IPS-18a (cell line): Measurements from ENCODE around the gene TADA2B.

Source experiments
- H3K27ac ChIP-seq: one replicate; pipeline ENCODE4 v1.5.1; 2013; ENCODE audit warnings: low read length
- H3K27me3 ChIP-seq: one replicate; pipeline ENCODE4 v1.6.1; 2013; ENCODE audit warnings: mild to moderate bottlenecking, low read length; ENCODE audit not compliant: control insufficient read depth, insufficient read depth
- H3K36me3 ChIP-seq: one replicate; pipeline ENCODE4 v1.6.1; 2013; ENCODE audit warnings: low read depth, low read length; ENCODE audit not compliant: control insufficient read depth
- H3K4me1 ChIP-seq: one replicate; pipeline ENCODE4 v1.6.1; 2013; ENCODE audit warnings: low read depth, low read length; ENCODE audit not compliant: control insufficient read depth
- H3K4me3 ChIP-seq: one replicate; pipeline ENCODE4 v1.5.1; 2013; ENCODE audit warnings: low read length
- H3K9ac ChIP-seq: one replicate; pipeline ENCODE4 v1.6.1; 2013; ENCODE audit warnings: mild to moderate bottlenecking, low read length, moderate library complexity
- H3K9me3 ChIP-seq: one replicate; pipeline ENCODE4 v1.6.1; 2013; ENCODE audit warnings: low read depth, low read length; ENCODE audit not compliant: control insufficient read depth

The TADA2B gene

DNA sequence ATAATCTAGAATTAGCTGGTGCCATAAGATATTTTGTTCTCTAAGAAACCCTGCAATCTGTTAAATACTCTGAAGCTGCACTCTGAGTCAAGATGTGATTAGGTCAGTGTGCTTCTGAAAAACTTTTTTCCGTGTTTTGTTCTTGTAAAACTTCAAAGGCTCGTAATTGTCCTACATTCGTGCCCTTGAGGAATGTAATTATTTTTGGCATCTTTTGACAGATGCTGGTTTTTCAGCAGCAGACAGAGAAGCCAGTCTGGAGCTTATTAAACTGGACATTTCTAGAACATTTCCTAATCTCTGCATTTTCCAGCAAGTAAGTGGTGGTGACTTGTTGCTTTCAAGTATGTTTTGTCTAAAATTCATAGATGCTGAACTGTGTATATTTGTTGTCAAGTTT is 36.8 kb upstream of the TADA2B start:
- peaks cover 16% of the 10 kb centered on the region for H3K4me1 ChIP-seq
- H3K9ac ChIP-seq = no peak overlapping the region
- peaks cover 52% of the 10 kb centered on the region for H3K36me3 ChIP-seq
- no peaks in the 10 kb centered on the region for H3K9me3 ChIP-seq
- H3K27ac ChIP-seq = no peak overlapping the region
- no peak overlapping the region for H3K4me3 ChIP-seq
- H3K27me3 ChIP-seq = no peaks in the 10 kb centered on the region

DNA sequence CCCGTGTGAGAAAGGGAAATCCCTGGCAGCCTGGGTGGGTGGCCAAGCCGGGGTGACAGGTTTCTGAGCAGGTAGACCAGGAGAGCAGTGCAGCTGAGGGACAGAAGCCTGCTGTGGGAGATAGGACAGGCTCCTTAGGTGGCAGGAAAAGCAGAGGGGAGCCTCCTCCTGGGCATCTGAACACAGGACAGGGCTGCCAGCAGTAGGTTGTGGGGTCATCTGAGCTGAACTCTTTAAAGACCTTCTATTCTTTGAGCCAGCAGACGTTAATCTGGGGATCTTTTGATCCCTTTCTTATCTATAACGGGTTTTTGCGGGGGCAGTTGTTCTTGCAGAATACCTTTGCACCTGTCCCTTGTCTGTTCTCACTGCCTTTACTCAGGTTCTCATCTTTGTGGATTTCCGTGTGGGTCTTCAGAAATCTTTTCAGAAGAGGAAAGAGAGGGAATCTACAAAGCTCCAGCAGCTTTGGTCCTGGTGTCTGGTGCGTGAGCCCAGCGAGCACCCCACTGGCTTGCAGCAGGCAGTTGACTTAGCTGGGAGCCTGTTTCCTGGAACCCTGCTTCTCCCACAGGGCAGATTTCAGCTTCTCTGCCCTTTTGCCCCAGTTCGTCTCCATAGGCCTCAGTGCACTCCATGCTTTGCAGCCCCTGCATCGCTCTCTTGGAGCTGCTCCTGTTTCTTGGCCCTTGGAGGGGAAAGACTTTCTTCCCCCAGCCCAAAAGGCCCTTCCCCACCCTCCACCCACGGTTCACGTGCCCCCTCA is 35.8 kb upstream of the TADA2B start:
- Histone ChIP-seq H3K27me3 (no peaks in the 10 kb centered on the region), H3K4me1 (peaks cover 16% of the 10 kb centered on the region), H3K27ac (no peak overlapping the region), H3K4me3 (no peak overlapping the region), H3K36me3 (peaks cover 44% of the 10 kb centered on the region), H3K9me3 (no peaks in the 10 kb centered on the region), H3K9ac (no peak overlapping the region)

DNA sequence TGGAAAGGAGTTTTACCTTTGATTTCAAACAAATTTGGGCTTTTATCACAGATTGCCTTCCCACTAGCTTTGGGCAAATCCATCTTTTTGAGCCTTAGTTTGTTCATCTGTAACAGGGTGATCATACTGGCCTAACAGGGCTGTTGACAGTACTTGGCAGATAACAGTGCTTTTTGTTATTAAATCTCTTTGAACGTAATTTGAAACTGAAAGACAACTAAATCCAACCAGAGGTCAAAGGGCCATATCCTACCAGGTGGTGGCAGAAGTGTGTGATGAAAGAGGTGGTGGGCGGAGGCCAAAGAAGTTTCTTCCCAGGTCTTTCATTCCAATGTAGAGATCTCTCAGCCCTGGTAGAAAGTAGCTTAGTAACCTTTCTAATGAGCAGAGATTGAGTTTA is 35.2 kb upstream of the TADA2B start:
- Histone ChIP-seq H3K9ac (no peak overlapping the region), H3K9me3 (no peaks in the 10 kb centered on the region), H3K27ac (no peak overlapping the region), H3K27me3 (no peaks in the 10 kb centered on the region), H3K4me1 (peaks cover 16% of the 10 kb centered on the region), H3K4me3 (no peak overlapping the region), H3K36me3 (peaks cover 44% of the 10 kb centered on the region)

DNA sequence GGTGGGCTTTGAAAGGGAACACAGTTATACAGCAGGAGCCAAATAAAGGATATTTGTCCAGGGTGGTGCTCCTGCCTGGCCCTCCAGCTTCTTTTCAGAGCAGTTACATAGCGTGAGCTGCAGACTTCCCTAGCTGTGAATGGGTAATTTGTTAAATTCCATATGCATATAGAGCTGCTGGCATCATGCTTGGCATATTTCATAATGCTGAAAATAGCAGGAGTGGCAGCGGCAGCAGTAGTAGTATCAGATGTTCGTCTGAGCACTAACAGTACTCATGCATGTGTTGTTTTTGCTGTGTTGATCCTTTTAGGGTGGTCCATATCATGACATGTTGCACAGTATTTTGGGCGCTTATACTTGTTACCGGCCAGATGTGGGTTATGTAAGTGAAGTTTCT is 33.6 kb upstream of the TADA2B start:
- peaks cover 16% of the 10 kb centered on the region for H3K4me1 ChIP-seq
- H3K27ac ChIP-seq = no peak overlapping the region
- H3K27me3 ChIP-seq = no peaks in the 10 kb centered on the region
- no peak overlapping the region for H3K9ac ChIP-seq
- peaks cover 44% of the 10 kb centered on the region for H3K36me3 ChIP-seq
- no peaks in the 10 kb centered on the region for H3K9me3 ChIP-seq
- H3K4me3 ChIP-seq = no peak overlapping the region

DNA sequence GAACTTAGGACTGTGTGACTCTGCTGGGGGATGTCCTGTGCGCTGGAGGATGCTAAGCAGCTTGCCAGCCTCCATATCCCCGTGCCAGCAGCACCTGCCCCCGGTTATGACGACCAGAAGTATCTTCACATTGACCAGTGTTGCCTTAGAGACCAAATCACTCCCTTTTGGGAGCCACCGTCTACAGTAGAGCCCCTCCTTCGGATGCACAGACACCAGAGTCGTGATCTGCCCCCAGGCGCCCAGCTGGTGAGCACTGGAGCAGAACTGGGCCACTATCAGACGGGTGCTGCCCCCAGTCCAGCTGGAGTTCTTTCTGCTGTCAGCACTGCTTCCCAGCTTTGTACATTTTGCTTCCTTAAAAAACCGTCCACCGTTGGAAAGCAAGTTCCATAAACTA is 30.0 kb upstream of the TADA2B start:
- Histone ChIP-seq H3K36me3 (peaks cover 75% of the 10 kb centered on the region), H3K4me1 (no peaks in the 10 kb centered on the region)

DNA sequence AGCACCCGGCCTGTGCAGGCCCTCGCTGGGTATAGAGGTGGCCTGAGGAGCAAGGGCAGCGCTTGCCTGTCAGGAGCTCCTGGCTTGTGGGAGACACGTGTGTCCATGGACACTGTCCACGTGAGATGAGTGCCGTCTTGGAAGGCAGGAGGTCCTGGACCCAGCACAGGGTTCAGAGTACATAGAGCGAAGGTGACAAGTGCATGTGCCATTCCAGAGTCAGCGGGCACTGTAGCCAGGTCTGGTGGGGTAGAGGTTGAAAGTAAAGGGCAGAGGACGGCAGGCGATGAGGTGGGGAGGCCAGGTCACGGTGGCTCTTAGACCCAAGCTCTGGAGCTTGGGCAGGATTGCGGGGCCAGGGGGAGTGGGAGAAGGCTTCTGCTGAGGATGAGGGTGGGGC is 28.4 kb upstream of the TADA2B start:
- no peaks in the 10 kb centered on the region for H3K4me1 ChIP-seq
- H3K36me3 ChIP-seq = peaks cover 63% of the 10 kb centered on the region
- H3K9me3 ChIP-seq = no peaks in the 10 kb centered on the region
- no peaks in the 10 kb centered on the region for H3K27me3 ChIP-seq
- H3K9ac ChIP-seq = no peak overlapping the region
- H3K4me3 ChIP-seq = no peak overlapping the region
- no peak overlapping the region for H3K27ac ChIP-seq

More for the DNA sequence above, 30.0 kb upstream of the TADA2B start:
- no peak overlapping the region for H3K9ac ChIP-seq
- H3K9me3 ChIP-seq = no peaks in the 10 kb centered on the region
- no peak overlapping the region for H3K4me3 ChIP-seq
- H3K27ac ChIP-seq = no peak overlapping the region
- no peaks in the 10 kb centered on the region for H3K27me3 ChIP-seq

DNA sequence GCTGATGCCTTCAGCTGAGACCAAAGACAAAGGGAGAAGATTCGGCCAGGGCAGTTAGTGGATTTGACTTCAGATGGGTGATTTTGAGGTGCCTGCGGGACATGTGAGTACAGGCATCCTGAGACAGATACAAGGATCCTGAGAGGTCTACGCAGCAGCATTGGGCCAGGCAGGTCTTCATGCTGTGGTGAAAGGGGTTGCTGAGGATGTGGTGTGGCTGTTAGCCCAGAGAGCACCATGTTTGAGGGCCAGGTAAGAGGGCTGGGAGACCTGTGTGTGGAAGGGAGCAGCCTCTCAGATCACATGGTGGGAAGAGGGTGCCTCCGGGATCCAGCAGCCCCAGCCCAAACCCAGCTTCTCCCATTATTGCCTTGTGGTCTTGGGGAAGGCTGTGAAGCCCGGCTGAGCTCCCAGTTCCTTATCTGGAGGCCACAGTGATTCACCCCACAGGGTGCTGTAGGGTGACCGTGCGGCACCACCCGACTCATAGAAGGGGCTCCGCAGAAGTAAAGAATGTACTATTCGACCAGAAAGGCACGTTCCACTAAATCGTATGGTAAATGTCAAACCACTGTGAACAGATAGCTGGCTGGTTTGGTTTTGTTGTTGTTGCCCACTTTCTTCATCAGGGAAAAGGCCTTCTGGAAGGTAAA is 27.7 kb upstream of the TADA2B start:
- Histone ChIP-seq H3K4me1 (no peaks in the 10 kb centered on the region), H3K27me3 (no peaks in the 10 kb centered on the region), H3K36me3 (peaks cover 58% of the 10 kb centered on the region), H3K27ac (no peak overlapping the region), H3K9me3 (no peaks in the 10 kb centered on the region), H3K4me3 (no peak overlapping the region), H3K9ac (no peak overlapping the region)

DNA sequence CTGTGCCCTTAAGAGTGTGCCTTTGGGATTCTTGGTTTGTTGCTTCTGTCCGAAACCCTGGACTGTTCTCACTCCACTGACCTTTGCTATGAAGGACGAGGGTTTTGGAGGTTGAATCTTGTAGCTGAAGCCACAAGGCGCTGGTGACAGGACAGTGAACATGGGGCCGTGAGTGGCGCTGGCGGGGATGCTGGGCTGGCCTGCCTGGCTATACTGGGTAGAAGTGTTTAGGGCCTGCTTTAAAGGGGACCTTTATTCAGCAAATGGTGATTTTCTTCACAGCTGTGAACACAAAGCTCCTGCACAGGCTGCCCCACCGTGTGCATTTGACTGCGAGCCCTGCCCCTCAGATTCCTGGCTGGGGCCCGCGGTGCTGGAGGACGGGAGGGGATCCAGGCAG is 27.1 kb upstream of the TADA2B start:
- Histone ChIP-seq H3K27ac (no peak overlapping the region), H3K4me3 (no peak overlapping the region), H3K4me1 (no peaks in the 10 kb centered on the region), H3K27me3 (no peaks in the 10 kb centered on the region), H3K9me3 (no peaks in the 10 kb centered on the region), H3K9ac (no peak overlapping the region), H3K36me3 (peaks cover 57% of the 10 kb centered on the region)

DNA sequence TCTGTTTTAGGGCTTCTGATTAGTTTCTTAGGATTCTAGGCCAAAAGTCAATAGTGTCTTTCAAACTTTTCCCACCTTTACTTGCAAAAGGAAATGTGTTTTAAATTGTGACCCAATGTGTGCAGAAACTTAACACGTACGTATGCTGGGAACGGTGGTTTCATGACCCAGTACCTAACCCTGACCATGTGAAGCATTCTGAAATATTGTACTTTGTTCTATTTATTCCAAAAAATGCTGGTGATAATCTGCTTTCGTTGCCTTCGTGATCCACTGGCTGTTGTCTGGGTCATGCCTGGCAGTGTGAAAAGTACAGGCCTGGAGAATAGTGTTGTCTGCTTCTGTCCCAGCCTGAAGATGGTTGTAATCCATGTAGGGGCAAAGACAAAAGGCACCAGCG is 26.7 kb upstream of the TADA2B start:
- Histone ChIP-seq H3K36me3 (peaks cover 57% of the 10 kb centered on the region), H3K4me3 (no peak overlapping the region), H3K9ac (no peak overlapping the region), H3K27me3 (no peaks in the 10 kb centered on the region), H3K4me1 (no peaks in the 10 kb centered on the region), H3K27ac (no peak overlapping the region), H3K9me3 (no peaks in the 10 kb centered on the region)

DNA sequence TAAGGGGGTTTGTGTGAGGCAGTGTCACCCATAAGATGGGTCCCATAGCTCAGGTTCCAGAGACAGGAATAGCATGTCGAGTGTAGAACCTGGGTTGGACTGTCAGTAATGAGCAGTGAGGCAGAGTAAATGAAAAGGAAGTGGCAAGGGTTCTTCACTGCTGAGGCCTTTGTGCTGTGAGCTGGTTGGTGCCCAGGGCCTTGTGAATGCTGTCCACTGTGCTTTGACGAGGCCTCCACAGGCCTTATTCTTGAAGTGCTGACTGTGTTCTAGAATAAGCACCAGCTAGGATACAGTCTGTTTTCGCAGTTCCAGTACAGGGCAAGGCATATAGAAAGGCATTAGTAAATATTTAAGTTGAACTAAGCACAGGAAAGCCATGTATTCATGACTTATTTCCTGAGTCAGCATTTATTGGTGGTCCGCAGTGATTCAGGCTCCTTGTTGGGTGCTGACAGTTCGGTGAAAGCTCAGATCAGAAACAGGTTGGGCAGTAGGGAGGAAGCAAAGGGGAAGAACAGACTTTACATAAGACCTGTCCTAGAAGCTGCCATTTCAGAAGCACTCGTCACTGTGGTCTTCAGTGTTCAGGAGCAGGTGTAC is 25.6 kb upstream of the TADA2B start:
- Histone ChIP-seq H3K4me1 (no peaks in the 10 kb centered on the region), H3K4me3 (no peak overlapping the region), H3K9me3 (no peaks in the 10 kb centered on the region), H3K36me3 (peaks cover 53% of the 10 kb centered on the region), H3K27ac (no peak overlapping the region), H3K27me3 (no peaks in the 10 kb centered on the region), H3K9ac (no peak overlapping the region)

DNA sequence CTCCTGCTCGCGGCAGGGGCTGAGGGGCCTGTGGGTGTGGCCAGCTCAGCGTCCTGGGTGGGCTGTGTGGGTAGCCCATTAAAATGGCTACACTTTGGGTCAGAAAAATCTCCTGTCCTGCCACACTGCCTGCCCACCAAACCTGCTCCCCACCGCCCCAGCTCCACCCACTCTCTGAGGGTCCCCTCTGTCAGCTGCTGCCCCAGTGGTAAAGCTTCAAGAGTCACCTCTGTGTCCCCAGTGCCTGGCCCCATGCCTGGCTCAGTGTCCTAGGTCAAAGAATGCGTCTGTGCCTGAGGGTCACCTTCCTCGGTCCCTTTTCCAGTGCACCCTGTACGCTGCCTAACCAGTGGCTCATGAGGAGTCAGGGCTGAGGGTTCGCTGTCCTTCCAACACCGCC is 24.9 kb upstream of the TADA2B start:
- no peaks in the 10 kb centered on the region for H3K4me1 ChIP-seq
- H3K36me3 ChIP-seq = peaks cover 47% of the 10 kb centered on the region
- no peaks in the 10 kb centered on the region for H3K9me3 ChIP-seq
- no peak overlapping the region for H3K4me3 ChIP-seq
- no peak overlapping the region for H3K9ac ChIP-seq
- no peak overlapping the region for H3K27ac ChIP-seq
- no peaks in the 10 kb centered on the region for H3K27me3 ChIP-seq

DNA sequence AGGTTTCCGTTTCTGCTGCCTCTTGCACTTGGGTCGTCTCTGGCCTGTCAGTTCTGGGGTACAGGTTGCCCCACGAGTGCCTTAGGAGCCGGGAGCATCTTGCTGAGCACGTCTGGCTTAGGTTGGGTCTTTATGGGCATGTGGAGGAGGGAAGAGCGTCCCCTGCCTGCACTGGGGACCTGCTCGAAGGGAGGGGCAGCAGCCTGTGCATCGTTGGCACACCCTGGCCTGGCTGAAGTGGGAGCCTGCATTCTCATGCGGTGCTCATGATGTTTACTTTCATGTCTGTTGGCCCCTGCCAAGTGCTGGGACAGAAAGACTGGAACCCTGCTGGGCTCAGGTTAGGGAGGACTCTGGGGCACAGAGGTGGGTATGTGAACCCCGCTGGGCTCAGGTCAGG is 23.8 kb upstream of the TADA2B start:
- Histone ChIP-seq H3K27ac (no peak overlapping the region), H3K27me3 (no peaks in the 10 kb centered on the region), H3K9ac (no peak overlapping the region), H3K4me1 (no peaks in the 10 kb centered on the region), H3K36me3 (peaks cover 40% of the 10 kb centered on the region), H3K4me3 (no peak overlapping the region), H3K9me3 (no peaks in the 10 kb centered on the region)
